GM12873 (cell line): Measurements from ENCODE around the gene THUMPD2.

Source experiments
- CTCF ChIP-seq: IDR thresholded peaks from 2 replicates; pipeline ENCODE4 v1.5.1; 2012; ENCODE audit warnings: low read depth, mild to moderate bottlenecking, moderate library complexity, low read length, control low read depth; ENCODE audit not compliant: insufficient read depth; ENCODE audit errors: missing control alignments

Gene THUMPD2

GRCh38 chr2:39796134-39796533, 17.1 kb upstream of the THUMPD2 start:
- TF ChIP-seq CTCF, result no peak

- TF ChIP-seq CTCF, result no peak
Observed at GRCh38 chr2:39787950-39788349, 8.9 kb upstream of the THUMPD2 start.

DNA sequence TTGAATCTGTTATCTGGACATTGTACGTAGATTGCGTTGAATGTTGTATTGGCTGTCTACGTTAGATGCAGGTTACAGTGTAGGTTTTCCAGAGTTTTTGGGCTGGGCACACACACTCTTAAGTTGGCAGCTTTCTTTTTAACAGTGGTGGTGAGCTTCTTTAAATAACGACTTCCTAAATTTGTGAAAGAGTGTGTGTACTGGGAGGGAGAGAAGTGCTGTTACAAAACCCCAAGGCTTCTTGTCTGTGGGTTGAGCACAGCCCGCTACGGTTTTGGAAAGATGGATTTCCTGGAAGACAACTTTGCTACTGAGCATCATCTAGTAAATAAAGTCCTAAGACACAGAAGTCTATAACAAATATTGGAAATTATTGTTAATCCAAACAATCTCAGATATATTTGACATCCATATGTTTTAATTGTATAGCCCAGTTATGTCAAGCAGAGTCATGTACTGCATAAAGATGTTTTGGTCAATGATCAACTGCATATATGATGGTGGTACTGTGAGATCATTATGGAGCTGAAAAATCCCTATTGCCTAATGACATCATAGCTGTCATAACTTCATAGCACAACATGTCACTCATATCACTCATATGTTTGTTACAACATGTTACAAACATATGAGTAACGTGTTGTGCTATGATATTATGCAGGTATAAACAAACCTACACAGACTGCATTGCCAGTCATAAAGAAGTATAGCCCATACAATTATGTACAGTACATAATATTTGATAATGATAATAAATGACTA, 7.9 kb upstream of the THUMPD2 start:
- TF ChIP-seq CTCF, result no peak

DNA sequence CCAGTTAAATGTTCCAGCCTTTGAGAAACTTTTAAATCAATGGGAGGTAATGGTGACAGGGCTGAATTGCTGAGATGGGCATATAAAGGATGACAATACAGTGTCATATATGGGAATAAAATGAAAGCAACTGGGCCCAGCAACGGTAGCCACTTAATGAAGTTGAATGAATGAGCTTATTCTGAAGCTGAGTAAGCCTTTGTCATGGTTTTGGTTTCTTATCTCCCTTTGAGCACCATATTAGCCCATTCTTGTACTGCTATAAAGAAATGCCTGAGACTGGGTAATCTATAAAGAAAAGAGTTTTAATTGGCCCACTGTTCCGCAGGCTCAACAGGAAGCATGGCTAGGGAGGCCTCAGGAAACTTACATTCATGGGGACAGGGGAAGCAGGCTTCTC, 3.5 kb upstream of the THUMPD2 start:
- no peak for TF ChIP-seq CTCF

DNA sequence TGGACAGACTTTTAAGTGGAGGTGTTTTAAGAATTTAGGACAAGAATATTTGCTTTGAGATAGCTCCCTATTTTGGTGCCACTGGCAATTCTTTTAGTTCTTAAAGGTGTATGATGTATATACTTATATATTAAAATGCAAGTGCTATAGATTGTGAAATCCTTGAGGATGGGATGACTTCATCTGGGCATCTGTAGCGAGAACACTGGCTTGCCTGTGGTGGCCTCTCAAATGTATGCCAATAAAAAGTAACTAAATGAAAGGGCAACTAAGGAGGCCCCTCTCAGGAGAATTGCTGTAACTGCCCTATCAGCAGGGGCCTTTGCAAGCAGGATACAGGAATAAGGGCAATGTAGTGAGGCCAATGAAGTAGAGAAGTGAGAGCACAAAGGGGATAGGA, 2.6 kb upstream of the THUMPD2 start:
- no peak for TF ChIP-seq CTCF

DNA sequence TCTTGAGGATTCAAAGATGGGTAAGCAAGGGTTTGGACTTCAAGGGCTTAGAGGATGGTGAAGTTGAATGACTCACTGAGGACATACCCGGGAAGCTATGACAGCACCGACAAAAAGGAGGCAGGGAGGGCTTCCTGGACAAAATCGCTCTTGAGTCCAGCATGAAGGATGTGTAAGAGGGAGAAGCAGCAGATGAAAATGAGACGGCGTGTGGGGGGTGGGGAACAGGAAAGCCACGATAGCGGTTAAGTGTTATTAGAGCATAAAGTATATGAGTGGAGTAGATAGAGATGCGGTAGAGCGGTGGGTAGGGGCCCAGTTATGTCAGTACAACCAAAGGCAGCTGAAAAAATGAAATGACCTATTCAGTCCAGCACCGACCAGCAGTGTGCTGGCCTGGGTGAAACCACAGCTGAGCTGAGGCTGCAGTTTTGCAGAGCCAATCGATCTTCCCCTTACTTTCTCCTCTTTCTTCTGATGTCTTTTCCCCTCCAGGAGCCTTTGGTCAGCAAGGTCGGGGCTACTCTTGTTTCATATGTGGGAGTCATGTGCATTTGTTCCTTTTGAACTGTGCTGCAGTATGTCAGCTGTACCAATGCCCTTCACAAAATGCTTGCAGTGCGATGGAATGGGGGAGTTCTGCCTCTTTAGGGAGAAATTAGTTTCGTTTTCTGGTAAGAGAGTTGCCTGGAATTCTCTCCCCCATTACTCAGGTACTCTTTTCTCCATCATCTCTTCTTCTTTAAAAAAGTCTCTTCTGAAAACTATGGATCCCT, 2.0 kb upstream of the THUMPD2 start:
- TF ChIP-seq CTCF, result no peak

GRCh38 chr2:39779927-39780326, 869 bp upstream of the THUMPD2 start:
- no peak for TF ChIP-seq CTCF
